ENCODE results near the gene DUOXA2. TPM values are rescaled to one million over a fixed set of nuclear protein-coding genes. Genes with fewer than 3 reads are reported as not detected.

DUOXA2 gene
- total RNA-seq, 1 experiment from 2014 or later: not detected

DNA sequence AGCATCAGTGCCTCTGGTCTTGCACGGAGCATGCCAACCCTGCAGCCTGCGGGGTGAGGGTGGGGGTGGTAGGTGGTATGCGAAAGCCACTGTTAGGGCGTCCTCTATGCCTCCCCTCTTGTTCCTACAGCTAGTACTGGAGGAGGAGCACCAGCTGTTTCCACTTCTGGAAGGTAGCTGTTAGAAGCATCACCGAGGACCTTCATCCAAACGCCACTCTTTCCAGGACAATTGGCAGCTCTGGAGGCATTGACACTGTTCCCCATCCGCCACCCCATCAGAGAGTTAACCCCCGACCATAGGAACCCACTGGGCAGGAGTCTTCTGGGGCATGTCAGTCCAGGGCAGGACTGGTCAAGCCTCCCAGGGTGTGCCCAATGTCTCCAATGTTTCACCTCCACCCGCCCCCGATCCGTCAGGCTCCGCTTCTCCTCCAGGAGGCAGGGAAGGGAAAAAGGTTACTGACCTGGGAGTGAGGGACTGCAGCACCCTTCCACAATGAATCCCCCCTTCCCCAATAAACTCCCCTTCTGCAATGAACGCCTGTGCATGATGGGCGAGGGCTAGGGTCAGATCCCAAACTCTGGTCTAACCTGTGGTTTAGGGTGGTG, 641 bp upstream of the DUOXA2 start:
- peaks cover 21% of the 10 kb centered on the region for H3K27me3 ChIP-seq (ENCODE audit: control insufficient read depth, insufficient read depth, low read length)
- in situ Hi-C loops (cut with HindIII; ENCODE audit: low pct_unique_long_range_greater_than_20kb, low sequenced_read_pairs): no loop called here
- TF ChIP-seq TCF7L2 (IDR thresholded peaks at IDR 0.05; ENCODE audit: low read depth, low read length) (no peak), POLR2AphosphoS5 (IDR thresholded peaks at IDR 0.05; ENCODE audit: low read depth, low read length) (no peak), SIN3A (IDR thresholded peaks at IDR 0.05; ENCODE audit: borderline replicate concordance, insufficient read depth, low read depth, low read length) (no peak)
- TF ChIP-seq, protein P1, sequence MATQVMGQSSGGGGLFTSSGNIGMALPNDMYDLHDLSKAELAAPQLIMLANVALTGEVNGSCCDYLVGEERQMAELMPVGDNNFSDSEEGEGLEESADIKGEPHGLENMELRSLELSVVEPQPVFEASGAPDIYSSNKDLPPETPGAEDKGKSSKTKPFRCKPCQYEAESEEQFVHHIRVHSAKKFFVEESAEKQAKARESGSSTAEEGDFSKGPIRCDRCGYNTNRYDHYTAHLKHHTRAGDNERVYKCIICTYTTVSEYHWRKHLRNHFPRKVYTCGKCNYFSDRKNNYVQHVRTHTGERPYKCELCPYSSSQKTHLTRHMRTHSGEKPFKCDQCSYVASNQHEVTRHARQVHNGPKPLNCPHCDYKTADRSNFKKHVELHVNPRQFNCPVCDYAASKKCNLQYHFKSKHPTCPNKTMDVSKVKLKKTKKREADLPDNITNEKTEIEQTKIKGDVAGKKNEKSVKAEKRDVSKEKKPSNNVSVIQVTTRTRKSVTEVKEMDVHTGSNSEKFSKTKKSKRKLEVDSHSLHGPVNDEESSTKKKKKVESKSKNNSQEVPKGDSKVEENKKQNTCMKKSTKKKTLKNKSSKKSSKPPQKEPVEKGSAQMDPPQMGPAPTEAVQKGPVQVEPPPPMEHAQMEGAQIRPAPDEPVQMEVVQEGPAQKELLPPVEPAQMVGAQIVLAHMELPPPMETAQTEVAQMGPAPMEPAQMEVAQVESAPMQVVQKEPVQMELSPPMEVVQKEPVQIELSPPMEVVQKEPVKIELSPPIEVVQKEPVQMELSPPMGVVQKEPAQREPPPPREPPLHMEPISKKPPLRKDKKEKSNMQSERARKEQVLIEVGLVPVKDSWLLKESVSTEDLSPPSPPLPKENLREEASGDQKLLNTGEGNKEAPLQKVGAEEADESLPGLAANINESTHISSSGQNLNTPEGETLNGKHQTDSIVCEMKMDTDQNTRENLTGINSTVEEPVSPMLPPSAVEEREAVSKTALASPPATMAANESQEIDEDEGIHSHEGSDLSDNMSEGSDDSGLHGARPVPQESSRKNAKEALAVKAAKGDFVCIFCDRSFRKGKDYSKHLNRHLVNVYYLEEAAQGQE (IDR thresholded peaks at IDR 0.05; ENCODE audit: insufficient read depth in 1 of 2, low read depth in 2 of 2, low read length in 1 of 2): no peak
- TF ChIP-seq, protein P2, sequence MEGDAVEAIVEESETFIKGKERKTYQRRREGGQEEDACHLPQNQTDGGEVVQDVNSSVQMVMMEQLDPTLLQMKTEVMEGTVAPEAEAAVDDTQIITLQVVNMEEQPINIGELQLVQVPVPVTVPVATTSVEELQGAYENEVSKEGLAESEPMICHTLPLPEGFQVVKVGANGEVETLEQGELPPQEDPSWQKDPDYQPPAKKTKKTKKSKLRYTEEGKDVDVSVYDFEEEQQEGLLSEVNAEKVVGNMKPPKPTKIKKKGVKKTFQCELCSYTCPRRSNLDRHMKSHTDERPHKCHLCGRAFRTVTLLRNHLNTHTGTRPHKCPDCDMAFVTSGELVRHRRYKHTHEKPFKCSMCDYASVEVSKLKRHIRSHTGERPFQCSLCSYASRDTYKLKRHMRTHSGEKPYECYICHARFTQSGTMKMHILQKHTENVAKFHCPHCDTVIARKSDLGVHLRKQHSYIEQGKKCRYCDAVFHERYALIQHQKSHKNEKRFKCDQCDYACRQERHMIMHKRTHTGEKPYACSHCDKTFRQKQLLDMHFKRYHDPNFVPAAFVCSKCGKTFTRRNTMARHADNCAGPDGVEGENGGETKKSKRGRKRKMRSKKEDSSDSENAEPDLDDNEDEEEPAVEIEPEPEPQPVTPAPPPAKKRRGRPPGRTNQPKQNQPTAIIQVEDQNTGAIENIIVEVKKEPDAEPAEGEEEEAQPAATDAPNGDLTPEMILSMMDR (IDR thresholded peaks at IDR 0.05): no peak

DNA sequence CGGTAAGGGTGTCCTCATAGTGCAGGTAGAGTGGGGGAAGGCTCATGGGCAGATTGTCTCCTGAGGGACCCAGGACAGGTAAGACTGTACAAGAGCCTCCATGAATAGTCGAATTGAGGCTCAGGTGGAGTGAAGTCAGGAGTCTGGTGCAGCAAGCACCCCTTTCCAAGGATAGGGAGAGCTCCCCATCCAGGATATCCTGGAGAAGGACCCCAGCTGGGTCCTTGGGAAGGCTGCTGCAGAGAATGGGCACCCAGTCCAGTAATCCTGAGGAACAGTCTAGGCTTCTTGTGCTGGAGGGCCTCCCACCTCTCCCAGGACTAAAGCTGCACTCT, 592 bp downstream of the DUOXA2 start:
- intact Hi-C loops (cut with micrococcal nuclease; ENCODE audit: unreplicated experiment): no loop called here
- BruUV-seq (replicated peaks): no TSS peak
- TF ChIP-seq TCF7L2 (IDR thresholded peaks at IDR 0.05; ENCODE audit: low read depth, low read length): no peak
- TF ChIP-seq, protein P1 (IDR thresholded peaks at IDR 0.05; ENCODE audit: insufficient read depth in 1 of 2, low read depth in 2 of 2, low read length in 1 of 2): no peak
- H3K27me3 ChIP-seq (ENCODE audit: control insufficient read depth, insufficient read depth, low read length): peaks cover 21% of the 10 kb centered on the region
- CTCF ChIA-PET: no interaction called here
- POLR2A ChIA-PET: interaction anchor here (0.5 kb wide), 1 partner anchor 31 kb away, joined by 4 read pairs; no protein-coding TSS in a partner anchor
- no peak for ATAC-seq
- no peak overlapping the region for H3K27ac ChIP-seq (ENCODE audit: low read length)
- H3K4me1 ChIP-seq (ENCODE audit: control insufficient read depth, insufficient read depth, low read length): peaks cover 14% of the 10 kb centered on the region
- no peaks in the 10 kb centered on the region for H3K9me3 ChIP-seq (ENCODE audit: control insufficient read depth, insufficient read depth, low read depth, low read length)
- H3K4me3 ChIP-seq (ENCODE audit: low read depth in 2 of 2, low read length in 2 of 2): peak overlapping the region in 1 of 2 experiments; percentile 19; a peak in 1 of 4 replicates
- H3K36me3 ChIP-seq (ENCODE audit: control insufficient read depth, insufficient read depth, low read length): no peaks in the 10 kb centered on the region
- DNase-seq (ENCODE audit: low read depth, low spot score): no peak
- in situ Hi-C loops (cut with HindIII; ENCODE audit: low pct_unique_long_range_greater_than_20kb, low sequenced_read_pairs): no loop called here

More for the DNA sequence above, 641 bp upstream of the DUOXA2 start:
- Histone ChIP-seq H3K27ac (ENCODE audit: low read length) (no peak overlapping the region), H3K36me3 (ENCODE audit: control insufficient read depth, insufficient read depth, low read length) (no peaks in the 10 kb centered on the region), H3K4me3 (ENCODE audit: low read depth in 2 of 2, low read length in 2 of 2) (peak overlapping the region in 1 of 2 experiments; percentile 24; a peak in 3 of 4 replicates), H3K9me3 (ENCODE audit: control insufficient read depth, insufficient read depth, low read depth, low read length) (no peaks in the 10 kb centered on the region), H3K4me1 (ENCODE audit: control insufficient read depth, insufficient read depth, low read length) (peaks cover 14% of the 10 kb centered on the region)
- ATAC-seq: no peak
- no TSS peak for BruUV-seq (replicated peaks)
- intact Hi-C loops (cut with micrococcal nuclease; ENCODE audit: unreplicated experiment): no loop called here
- DNase-seq (ENCODE audit: low read depth, low spot score): no peak
- CTCF ChIA-PET: interaction anchor here (0.6 kb wide), 1 partner anchor 274 kb away, joined by 3 read pairs; no protein-coding TSS in a partner anchor
- POLR2A ChIA-PET: no interaction called here

Data from Panc1 (cell line).